Caco-2 (cell line): ENCODE measurements around the gene CFAP46. TPM values are rescaled to one million over a fixed set of nuclear protein-coding genes. Genes with fewer than 3 reads are reported as not detected.

Source experiments
- BruUV-seq: library from RNA; stranded (reverse); fragments of 400-500 nt; replicated peaks from 2 replicates; lab custom pipeline; 2021; lab: Mats Ljungman, UMichigan
- CTCF ChIA-PET: fragments of 300-600 bp; sonication (Branson Sonifier 250); formaldehyde crosslinking; loops from one replicate; lab custom pipeline; 2022; ENCODE audit warnings: antibody characterized with exemption; lab: Charles Lee
- POLR2A ChIA-PET: fragments of 300-600 bp; sonication (Branson Sonifier 250); formaldehyde crosslinking; loops from one replicate; lab custom pipeline; 2022; ENCODE audit warnings: antibody characterized with exemption; lab: Charles Lee
- DNase-seq, 2 experiments: peaks; one replicate each; pipeline versions ENCODE4 v3.0.0 to v3.0.0-alpha.2; 2020 to 2022
- H3K27me3 ChIP-seq: replicated peaks from 2 replicates; pipeline ENCODE4 v1.6.0; 2011; ENCODE audit warnings: low read length; ENCODE audit not compliant: control insufficient read depth, insufficient read depth
- H3K36me3 ChIP-seq: 2 replicates; pipeline ENCODE4 v1.5.1; 2011; ENCODE audit warnings: low read length; ENCODE audit not compliant: control insufficient read depth, insufficient read depth
- H3K4me1 ChIP-seq: fragments of 250-450 bp; sonication (Bioruptor Pico); 2 replicates; pipeline ENCODE4 v1.5.1; 2020; ENCODE audit warnings: mild to moderate bottlenecking
- H3K4me3 ChIP-seq: 2 replicates; pipeline ENCODE4 v1.5.1; 2011; ENCODE audit warnings: low read depth, mild to moderate bottlenecking, control low read depth, low read length
- H3K9me3 ChIP-seq: fragments of 250-450 bp; sonication (Bioruptor Pico); 2 replicates; pipeline ENCODE4 v1.5.1; 2020; ENCODE audit warnings: mild to moderate bottlenecking, moderate library complexity
- H3K27ac Mint-ChIP-seq: one replicate; pipeline ENCODE4 v1.8.0; 2022; ENCODE audit warnings: mixed read lengths; ENCODE audit not compliant: unreplicated experiment
- H3K27me3 Mint-ChIP-seq: one replicate; pipeline ENCODE4 v1.8.0; 2022; ENCODE audit warnings: mixed read lengths; ENCODE audit not compliant: insufficient read depth, unreplicated experiment
- H3K36me3 Mint-ChIP-seq: one replicate; pipeline ENCODE4 v1.8.0; 2022; ENCODE audit warnings: mild to moderate bottlenecking, mixed read lengths; ENCODE audit not compliant: insufficient read depth, unreplicated experiment
- H3K4me1 Mint-ChIP-seq: one replicate; pipeline ENCODE4 v1.8.0; 2022; ENCODE audit warnings: low read depth, mixed read lengths; ENCODE audit not compliant: unreplicated experiment
- H3K4me3 Mint-ChIP-seq: one replicate; pipeline ENCODE4 v1.8.0; 2022; ENCODE audit warnings: mild to moderate bottlenecking, moderate library complexity, mixed read lengths; ENCODE audit not compliant: unreplicated experiment
- H3K9me3 Mint-ChIP-seq: one replicate; pipeline ENCODE4 v1.8.0; 2022; ENCODE audit warnings: mixed read lengths; ENCODE audit not compliant: unreplicated experiment
- CTCF ChIP-seq, 2 experiments: fragments of 200-600 bp in 1 of 2; IDR thresholded peaks; 1 replicate in 1 of 2; 2 replicates in 1 of 2; pipeline versions ENCODE4 v1.5.1 to v1.8.0; 2011 to 2022; ENCODE audit warnings: antibody characterized with exemption in 1 of 2, control low read depth in 1 of 2, inconsistent platforms in 1 of 2, low read depth in 1 of 2, low read length in 1 of 2, mild to moderate bottlenecking in 1 of 2, moderate library complexity in 1 of 2; ENCODE audit not compliant: insufficient read depth in 1 of 2, severe bottlenecking in 1 of 2, unreplicated experiment in 1 of 2
- intact Hi-C: fragments of 100-400 bp; cut with micrococcal nuclease; formaldehyde crosslinking; loops from one replicate; pipeline ENCODE4 v1.10.0; 2022; ENCODE audit not compliant: unreplicated experiment
- total RNA-seq: library from RNA; stranded (reverse); gene quantifications from 2 replicates; pipeline ENCODE4 v1.2.3, GENCODE V29; 2022

CFAP46 gene
- total RNA-seq, 1 experiment from 2014 or later, result not detected

GRCh38 chr10:132960071-132960472, 17.7 kb upstream of the CFAP46 start:
- Histone ChIP-seq H3K27me3 (no peaks in the 10 kb centered on the region), H3K36me3 (no peaks in the 10 kb centered on the region), H3K4me1 (peaks cover 13% of the 10 kb centered on the region), H3K4me3 (no peak overlapping the region), H3K9me3 (no peaks in the 10 kb centered on the region)
- Mint-ChIP-seq H3K27ac (no peak overlapping the region), H3K9me3 (no peaks in the 10 kb centered on the region), H3K4me3 (no peak overlapping the region), H3K4me1 (no peaks in the 10 kb centered on the region), H3K36me3 (peaks cover 7% of the 10 kb centered on the region), H3K27me3 (peaks cover 8% of the 10 kb centered on the region)
- peak in 1 of 2 experiments; percentile 39 for DNase-seq
- POLR2A ChIA-PET, result no interaction called here
- intact Hi-C loops, result no loop called here
- TF ChIP-seq CTCF (IDR thresholded peaks at IDR 0.05; ENCODE audit: insufficient read depth in 1 of 2, low read depth in 1 of 2, low read length in 1 of 2, severe bottlenecking in 1 of 2, unreplicated experiment in 1 of 2), result no peak
- no TSS peak for BruUV-seq
- CTCF ChIA-PET, result no interaction called here

- no TSS peak for BruUV-seq
- Mint-ChIP-seq H3K4me3 (no peak overlapping the region), H3K4me1 (no peaks in the 10 kb centered on the region), H3K9me3 (no peaks in the 10 kb centered on the region), H3K27me3 (peaks cover 12% of the 10 kb centered on the region), H3K36me3 (peaks cover 7% of the 10 kb centered on the region), H3K27ac (no peak overlapping the region)
- H3K36me3 ChIP-seq, result no peaks in the 10 kb centered on the region
- CTCF ChIA-PET, result no interaction called here
- TF ChIP-seq CTCF (IDR thresholded peaks at IDR 0.05; ENCODE audit: insufficient read depth in 1 of 2, low read depth in 1 of 2, low read length in 1 of 2, severe bottlenecking in 1 of 2, unreplicated experiment in 1 of 2), result no peak
- peaks cover 13% of the 10 kb centered on the region for H3K4me1 ChIP-seq
- POLR2A ChIA-PET, result no interaction called here
- no peaks in the 10 kb centered on the region for H3K27me3 ChIP-seq
- H3K9me3 ChIP-seq, result no peaks in the 10 kb centered on the region
- DNase-seq, result peak in 1 of 2 experiments; percentile 31
- intact Hi-C loops, result no loop called here
- H3K4me3 ChIP-seq, result no peak overlapping the region
Measured at GRCh38 chr10:132959559-132959961, 17.2 kb upstream of the CFAP46 start.

GRCh38 chr10:132958883-132959558, 16.7 kb upstream of the CFAP46 start:
- ChIA-PET CTCF (no interaction called here), POLR2A (no interaction called here)
- peaks cover 7% of the 10 kb centered on the region for H3K36me3 Mint-ChIP-seq
- H3K27me3 Mint-ChIP-seq, result peaks cover 16% of the 10 kb centered on the region
- Histone ChIP-seq H3K36me3 (no peaks in the 10 kb centered on the region), H3K4me1 (peaks cover 13% of the 10 kb centered on the region), H3K9me3 (no peaks in the 10 kb centered on the region), H3K4me3 (no peak overlapping the region), H3K27me3 (no peaks in the 10 kb centered on the region)
- no peak overlapping the region for H3K4me3 Mint-ChIP-seq
- peak in 1 of 2 experiments; percentile 31 for DNase-seq
- H3K9me3 Mint-ChIP-seq, result no peaks in the 10 kb centered on the region
- H3K27ac Mint-ChIP-seq, result no peak overlapping the region
- intact Hi-C loops, result no loop called here
- TF ChIP-seq CTCF (IDR thresholded peaks at IDR 0.05; ENCODE audit: insufficient read depth in 1 of 2, low read depth in 1 of 2, low read length in 1 of 2, severe bottlenecking in 1 of 2, unreplicated experiment in 1 of 2), result no peak
- no peaks in the 10 kb centered on the region for H3K4me1 Mint-ChIP-seq
- BruUV-seq, result no TSS peak
